Gastroesophageal sphincter (tissue), 4 donors: Measurements from ENCODE around the gene RAE1. TPM values are rescaled to one million over a fixed set of nuclear protein-coding genes. Genes with fewer than 3 reads are reported as not detected.

Experiments used
- ATAC-seq: fragments of 150-250 bp; one replicate; pipeline ENCODE4 v1.9.1; 2016; ENCODE audit warnings: mild to moderate bottlenecking, moderate library complexity
- H3K27ac ChIP-seq, 4 donors: fragments of 200-600 bp; sonication (generic) in 3 of 4; 1 replicate in 3 of 4; 2 replicates in 1 of 4; pipeline ENCODE4 v1.5.1; 2016 to 2019
- H3K27me3 ChIP-seq: fragments of 200-600 bp; sonication (generic); one replicate; pipeline ENCODE4 v1.5.1; 2019
- H3K36me3 ChIP-seq, 2 donors: fragments of 200-600 bp; sonication (generic); one replicate each; pipeline ENCODE4 v1.5.1; 2019; ENCODE audit warnings: control low read depth in 1 of 2
- H3K4me1 ChIP-seq, 3 donors: fragments of 200-600 bp; sonication (generic); 1 replicate in 2 of 3; 2 replicates in 1 of 3; pipeline ENCODE4 v1.5.1; 2016 to 2019; ENCODE audit warnings: control low read depth in 2 of 3
- H3K4me3 ChIP-seq, 2 donors: fragments of 200-600 bp; sonication (generic); one replicate each; pipeline ENCODE4 v1.5.1; 2019; ENCODE audit warnings: mild to moderate bottlenecking in 1 of 2, moderate library complexity in 1 of 2
- H3K9me3 ChIP-seq, 3 donors: fragments of 200-600 bp; sonication (generic); one replicate each; pipeline ENCODE4 v1.5.1; 2017 to 2019; ENCODE audit warnings: control low read depth in 2 of 3
- CTCF ChIP-seq, 4 experiments: fragments of 200-600 bp in 2 of 4; fragments of 450-650 bp in 2 of 4; sonication (generic) in 1 of 4; IDR thresholded peaks; one replicate each; pipeline ENCODE4 v1.5.1; 2017 to 2019; ENCODE audit warnings: antibody characterized with exemption in 4 of 4, mild to moderate bottlenecking in 2 of 4, moderate library complexity in 2 of 4
- EP300 ChIP-seq: sonication (generic); formaldehyde crosslinking; IDR thresholded peaks from one replicate; pipeline ENCODE4 v1.6.1; 2017; ENCODE audit warnings: antibody characterized with exemption, mild to moderate bottlenecking
- POLR2A ChIP-seq, 2 donors: fragments of 450-650 bp; IDR thresholded peaks; one replicate each; pipeline ENCODE4 v1.6.1; 2017; ENCODE audit warnings: antibody characterized with exemption in 2 of 2, mild to moderate bottlenecking in 2 of 2, moderate library complexity in 1 of 2
- POLR2AphosphoS5 ChIP-seq: sonication (generic); formaldehyde crosslinking; IDR thresholded peaks from one replicate; pipeline ENCODE4 v1.6.1; 2017; ENCODE audit warnings: antibody characterized with exemption
- WGBS, 2 donors: methylation state at CpG; one replicate each; pipeline ENCODE4 v1.1.5; 2018; ENCODE audit warnings: low coverage in 1 of 2; 5-methylcytosine and 5-hydroxymethylcytosine counted together
- small RNA-seq, 4 donors: library from RNA; depleted of rRNA; stranded (forward); fragments of <200 nt; gene quantifications; one replicate each; pipeline ENCODE3, GENCODE V24; 2016
- total RNA-seq, 4 donors: library from RNA; depleted of rRNA; stranded (reverse); fragments of >200 nt; gene quantifications; one replicate each; pipeline ENCODE4 v1.1.0, GENCODE V29; 2016

RAE1 gene
- total RNA-seq, 4 donors from 2014 or later: 16.5 to 30.4 (median 25.1) TPM

- H3K9me3 ChIP-seq: no peaks in the 10 kb centered on the region
- H3K4me3 ChIP-seq: no peak overlapping the region
- WGBS, 2 donors: 93% methylated on average over 3 of the region's 7 CpGs; no CpG with 5 or more reads in 1 of the 2 donors
- ATAC-seq: no peak
- no peaks in the 10 kb centered on the region for H3K36me3 ChIP-seq
- H3K27me3 ChIP-seq: no peaks in the 10 kb centered on the region
- H3K27ac ChIP-seq: no peak overlapping the region
- TF ChIP-seq EP300: no peak
- TF ChIP-seq POLR2A (IDR thresholded peaks at IDR 0.05): no peak
- no peak for TF ChIP-seq POLR2AphosphoS5
- no peak for TF ChIP-seq CTCF (IDR thresholded peaks at IDR 0.05)
- H3K4me1 ChIP-seq: no peaks in the 10 kb centered on the region
Observed at GRCh38 chr20:57426831-57427230, 75.8 kb downstream of the RAE1 start.

DNA sequence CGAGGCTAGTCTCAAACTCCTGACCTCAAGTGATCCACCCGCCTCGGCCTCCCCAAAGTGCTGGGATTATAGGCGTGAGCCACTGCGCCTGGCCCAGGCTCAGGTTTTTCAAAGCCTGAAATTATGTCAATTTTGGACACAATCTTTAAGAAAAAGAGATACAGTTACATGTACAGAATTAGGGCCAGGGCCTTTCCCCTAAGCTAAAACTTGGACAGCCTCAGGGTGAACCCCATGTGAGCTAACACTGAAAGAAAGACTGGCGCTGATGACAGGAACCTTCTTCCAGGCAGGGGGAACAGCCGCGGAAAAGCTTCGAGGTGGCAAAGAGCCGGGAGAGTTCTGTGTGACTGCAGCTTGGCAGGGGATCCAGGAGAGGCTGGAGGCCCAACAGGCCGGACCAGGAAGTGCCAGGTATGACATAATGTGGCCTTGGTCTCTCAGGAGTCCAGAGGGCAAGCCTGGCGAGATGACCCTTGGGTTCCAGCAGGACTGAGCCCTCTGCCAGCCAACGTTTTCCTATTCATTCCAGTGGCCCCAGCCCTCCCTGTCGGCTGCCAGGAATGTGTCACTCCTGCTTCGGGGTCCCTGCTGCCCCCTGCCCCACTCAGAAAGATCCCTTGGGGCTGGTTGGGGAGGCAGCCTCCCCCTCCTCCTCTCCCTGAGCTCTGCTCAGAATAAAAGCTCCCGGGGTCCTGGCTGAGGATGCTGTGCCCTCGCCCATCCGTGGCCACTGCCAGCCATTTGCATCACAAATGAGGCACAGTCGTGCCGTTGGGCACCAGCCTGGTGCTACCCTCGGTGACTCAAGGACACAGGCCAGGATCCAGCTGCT lies 77.5 kb downstream of the RAE1 start:
- no peak overlapping the region for H3K4me3 ChIP-seq
- ATAC-seq: no peak
- peaks cover 0 to 16% (median 11%) of the 10 kb centered on the region in 3 donors for H3K4me1 ChIP-seq
- 64 to 82% methylated on average over 2 to 8 of the region's 21 CpGs for WGBS, 2 donors
- TF ChIP-seq CTCF (IDR thresholded peaks at IDR 0.05) (no peak), POLR2A (IDR thresholded peaks at IDR 0.05) (no peak), EP300 (no peak), POLR2AphosphoS5 (no peak)
- H3K9me3 ChIP-seq: no peaks in the 10 kb centered on the region
- no peak overlapping the region for H3K27ac ChIP-seq
- no peaks in the 10 kb centered on the region for H3K36me3 ChIP-seq
- H3K27me3 ChIP-seq: no peaks in the 10 kb centered on the region

Small RNAs within 50 kb of the gene (small RNA-seq; reads per million reads assigned to genes)
- gene MIR4325: 0 reads per million in 4 donors
- 0 reads per million in 4 donors for gene RF00019
- 0 reads per million in 4 donors for gene RPL39P39

Other genes with a start within 250 kb of the RAE1 start
- gene BMP7, start 84.6 kb upstream of the RAE1 start, total RNA-seq: 10 to 100 TPM in 1 of 4 donors, 1 to 10 TPM in 2, under 1 TPM in 1; 0.16 to 10.8 (median 5.0) TPM
- not detected for gene SPO11, start 21.5 kb upstream of the RAE1 start, total RNA-seq
- 100 to 1,000 TPM in 2 of 4 donors, 10 to 100 TPM in 2; 50.9 to 190 (median 106) TPM for gene RBM38, start 40.1 kb downstream of the RAE1 start, total RNA-seq
- gene CTCFL, start 173.9 kb downstream of the RAE1 start, total RNA-seq: not detected
- gene PCK1, start 209.9 kb downstream of the RAE1 start, total RNA-seq: 1 to 10 TPM in 1 of 4 donors, under 1 TPM in 3; 0.15 to 3.2 (median 0.23) TPM